K562 (cell line): ENCODE results near the gene TM2D3. TPM values are rescaled to one million over a fixed set of nuclear protein-coding genes. Genes with fewer than 3 reads are reported as not detected.

Experiments used
- ATAC-seq: fragments of 200-7000 bp; cut with Tn5 transposase; 3 replicates; pipeline ENCODE4 v1.9.1; 2020; ENCODE audit warnings: moderate library complexity
- BruUV-seq: library from RNA; stranded (reverse); fragments of 400-500 nt; replicated peaks from 2 replicates; lab custom pipeline; 2021; lab: Mats Ljungman, UMichigan
- CTCF ChIA-PET: fragments of 300-600 bp; formaldehyde crosslinking; extraction: SDS; loops from one replicate; lab custom pipeline; 2021; ENCODE audit warnings: low intra/inter-chr PET ratio; lab: Yijun Ruan, JAX
- POLR2A ChIA-PET: fragments of 300-600, 350-650 bp; sonication (Branson Sonifier 250); formaldehyde crosslinking; extraction: SDS; loops from one replicate; lab custom pipeline; 2021; ENCODE audit warnings: antibody characterized with exemption, inconsistent platforms; lab: Yijun Ruan, JAX
- DNase-seq, 4 experiments: peaks; one replicate each; pipeline versions ENCODE4 v3.0.0 to v3.0.0-alpha.2; 2011 to 2018; ENCODE audit warnings: low spot score in 3 of 4, mixed read lengths in 3 of 4; ENCODE audit errors: extremely low read depth in 1 of 4
- FAIRE-seq: peaks from 2 replicates; lab custom pipeline; 2011; peaks lifted over from hg19 to GRCh38; lab: Jason Lieb, UNC
- H2AFZ ChIP-seq: 2 replicates; pipeline ENCODE4 v1.6.0; 2011; ENCODE audit warnings: low read depth, low read length, control low read depth, inconsistent platforms
- H3K27ac ChIP-seq: fragments of 200-600 bp; 3 replicates; pipeline ENCODE4 v1.8.0; 2011; ENCODE audit warnings: low read depth, mild to moderate bottlenecking, control low read depth, inconsistent platforms, low read length, moderate library complexity, mixed read lengths; ENCODE audit errors: extremely low read depth
- H3K27me3 ChIP-seq, 2 experiments: fragments of 300-600 bp in 1 of 2; 2 replicates in 1 of 2; 3 replicates in 1 of 2; pipeline versions ENCODE4 v1.6.0 to v1.8.0; 2011; ENCODE audit warnings: inconsistent platforms in 2 of 2, low read length in 2 of 2, mild to moderate bottlenecking in 1 of 2, mixed read lengths in 1 of 2, moderate library complexity in 1 of 2; ENCODE audit not compliant: control insufficient read depth in 2 of 2, insufficient read depth in 2 of 2
- H3K36me3 ChIP-seq: fragments of 300-600 bp; 3 replicates; pipeline ENCODE4 v1.8.0; 2011; ENCODE audit warnings: mild to moderate bottlenecking, low read length, inconsistent platforms; ENCODE audit not compliant: control insufficient read depth, insufficient read depth
- H3K4me1 ChIP-seq, 2 experiments: fragments of 200-600 bp in 1 of 2; replicated peaks in 1 of 2; 2 replicates in 1 of 2; 3 replicates in 1 of 2; pipeline versions ENCODE4 v1.5.1 to v1.8.0; 2011; ENCODE audit warnings: inconsistent platforms in 2 of 2, low read length in 2 of 2, mild to moderate bottlenecking in 1 of 2, mixed read lengths in 1 of 2, moderate library complexity in 1 of 2; ENCODE audit not compliant: control insufficient read depth in 2 of 2, insufficient read depth in 2 of 2
- H3K4me2 ChIP-seq: 2 replicates; pipeline ENCODE4 v1.6.1; 2011; ENCODE audit warnings: low read length, control low read depth, inconsistent platforms, mixed read lengths; ENCODE audit not compliant: insufficient read depth
- H3K4me3 ChIP-seq: fragments of 200-600 bp; sonication (generic), shearing (Covaris generic); 2 replicates; pipeline ENCODE4 v1.5.1; 2016; ENCODE audit warnings: control low read depth, inconsistent platforms
- H3K79me2 ChIP-seq: fragments of 200-600 bp; 3 replicates; pipeline ENCODE4 v1.8.0; 2011; ENCODE audit warnings: low read length, inconsistent platforms; ENCODE audit not compliant: control insufficient read depth, insufficient read depth
- H3K9ac ChIP-seq, 2 experiments: 2 replicates each; pipeline versions ENCODE4 v1.6.0 to v1.6.1; 2011; ENCODE audit warnings: low read depth in 2 of 2, low read length in 2 of 2, control low read depth in 1 of 2, inconsistent platforms in 1 of 2, mild to moderate bottlenecking in 1 of 2, mixed read lengths in 1 of 2; ENCODE audit not compliant: insufficient read depth in 1 of 2
- H3K9me1 ChIP-seq: one replicate; pipeline ENCODE4 v1.6.0; 2011; ENCODE audit warnings: inconsistent platforms, mild to moderate bottlenecking, low read length, moderate library complexity; ENCODE audit not compliant: control insufficient read depth, insufficient read depth
- H3K9me3 ChIP-seq: replicated peaks from 2 replicates; pipeline ENCODE4 v1.5.1; 2011; ENCODE audit warnings: low read depth, low read length, inconsistent platforms; ENCODE audit not compliant: control insufficient read depth, insufficient read depth
- H4K20me1 ChIP-seq: replicated peaks from 2 replicates; pipeline ENCODE4 v1.6.1; 2011; ENCODE audit warnings: low read length, inconsistent platforms, mixed read lengths; ENCODE audit not compliant: control insufficient read depth, insufficient read depth
- ARHGAP35 ChIP-seq: fragments of 450-650 bp; IDR thresholded peaks from 2 replicates; pipeline ENCODE4 v1.6.1; 2018; ENCODE audit not compliant: partially characterized antibody
- ESRRA ChIP-seq: fragments of 450-650 bp; IDR thresholded peaks from 2 replicates; pipeline ENCODE4 v1.6.1; 2014; ENCODE audit warnings: low read depth, mild to moderate bottlenecking, moderate library complexity, borderline replicate concordance
- GTF2E2 ChIP-seq: fragments of 200-800 bp; sonication (Bioruptor generic); IDR thresholded peaks from 2 replicates; pipeline ENCODE4 v1.6.1; 2016; ENCODE audit warnings: missing genetic modification characterization, missing compliant biosample characterization
- MTA3 ChIP-seq: fragments of 450-650 bp; formaldehyde crosslinking; IDR thresholded peaks from 2 replicates; pipeline ENCODE4 v1.6.1; 2017; ENCODE audit warnings: mild to moderate bottlenecking, borderline replicate concordance
- SMARCB1 ChIP-seq: IDR thresholded peaks from 2 replicates; pipeline ENCODE4 v1.6.1; 2011; ENCODE audit warnings: improper control_type of control experiment, low read depth; ENCODE audit not compliant: insufficient read length
- ZBED1 ChIP-seq: IDR thresholded peaks from 2 replicates; pipeline ENCODE4 v1.6.1; 2014
- ZNF263 ChIP-seq: sonication (generic); formaldehyde crosslinking; IDR thresholded peaks from 2 replicates; pipeline ENCODE4 v1.8.0; 2022; ENCODE audit warnings: mild to moderate bottlenecking, missing genetic modification reagents, borderline replicate concordance
- ZNF696 ChIP-seq: fragments of 250-450 bp; sonication (Bioruptor Pico); conservative IDR thresholded peaks from 2 replicates; pipeline ENCODE4 v1.4.0; 2020; ENCODE audit warnings: mild to moderate bottlenecking, moderate library complexity
- WGBS: fragments of 100-300 bp; shearing (Covaris generic); methylation state at CpG from one replicate; pipeline ENCODE4 v1.1.6; 2016; ENCODE audit warnings: low coverage, mixed read lengths; ENCODE audit not compliant: insufficient coverage; ENCODE audit errors: missing lambda C conversion rate; 5-methylcytosine and 5-hydroxymethylcytosine counted together
- in situ Hi-C: fragments of 300-500 bp; cut with MboI; formaldehyde crosslinking; loops from 4 replicates; pipeline ENCODE4 v1.15.0; 2018; ENCODE audit warnings: inconsistent platforms, mixed read lengths
- intact Hi-C: fragments of 100-400 bp; cut with micrococcal nuclease; formaldehyde crosslinking; loops from 2 replicates; pipeline ENCODE4 v1.14.2; 2022
- polyA plus RNA-seq, 8 experiments: library from polyadenylated mRNA; depleted of rRNA in 4 of 8; stranded (reverse) in 5 of 8; unstranded in 3 of 8; fragments of >200 nt; fragmentation: Nextera tagmentation in 2 of 8; fragmentation: Illumina TruSeq in 1 of 8; extraction: Ambion mirVana in 2 of 8; extraction: Trizol in 1 of 8; gene quantifications; 2 replicates each; pipeline versions ENCODE4 v1.2.1 to v1.2.3, GENCODE V29; 2011 to 2014; ENCODE audit warnings: inconsistent platforms in 1 of 8, missing spikeins in 1 of 8
- total RNA-seq, 7 experiments: library from RNA; depleted of rRNA in 6 of 7; stranded (reverse); fragments of >200 nt in 6 of 7; fragmentation: Illumina TruSeq in 2 of 7; extraction: Trizol in 2 of 7; gene quantifications; 2 replicates each; pipeline versions ENCODE4 v1.2.1 to v1.2.3, GENCODE V29; 2011 to 2021; ENCODE audit warnings: low replicate concordance in 1 of 7
- TF ChIP-seq, protein P1 (sequence below): fragments of 450-650 bp; IDR thresholded peaks from 2 replicates; pipeline ENCODE4 v1.6.1; 2016; ENCODE audit warnings: mild to moderate bottlenecking, moderate library complexity

TM2D3 gene
- total and polyA plus RNA-seq, 9 of the 15 experiments (the other 6 are each of a cell fraction or from before 2014, with no cell fraction given): 16.5 to 67.9 (median 31.3) TPM

DNA sequence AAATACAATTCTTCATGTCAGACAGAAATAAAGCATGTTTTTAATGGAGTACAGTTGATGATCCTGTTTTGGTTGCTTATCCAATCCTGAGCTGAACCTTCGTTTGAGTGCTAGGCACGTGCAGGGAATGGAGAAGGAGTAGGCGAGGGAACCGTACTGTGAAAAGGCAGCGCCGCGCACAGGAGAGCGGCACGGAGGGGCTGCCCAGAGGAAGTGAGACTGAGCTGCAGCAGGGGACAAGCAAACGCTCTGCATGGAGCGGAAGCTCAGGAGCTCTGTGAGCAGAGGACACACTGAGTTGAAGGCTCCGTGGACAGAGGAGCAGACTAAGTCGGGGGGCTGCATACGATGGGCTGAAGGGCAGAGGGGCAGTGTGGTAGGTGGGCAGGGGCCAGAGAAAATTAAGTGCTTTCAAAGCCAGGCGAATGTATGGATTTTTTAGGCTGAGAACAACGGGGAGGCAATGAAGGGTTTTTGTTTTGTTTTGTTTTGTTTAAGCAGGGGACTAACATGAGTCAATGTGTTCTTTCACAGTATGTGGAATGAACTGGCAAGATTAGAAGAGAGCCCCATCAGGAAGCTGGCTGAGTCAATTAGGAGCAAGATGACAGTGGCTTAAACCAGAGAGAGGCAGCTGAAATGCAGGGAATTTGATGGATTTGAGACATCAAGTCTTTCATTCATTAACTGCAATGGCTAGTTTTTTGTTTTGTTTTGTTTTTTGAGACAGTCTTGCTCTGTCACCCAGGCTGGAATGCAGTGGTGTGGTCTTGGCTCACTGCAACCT is 23.8 kb upstream of the TM2D3 start:
- FAIRE-seq (no peak), ATAC-seq (no peak), DNase-seq (no peak)
- CTCF ChIA-PET: no interaction called here
- Histone ChIP-seq H3K27me3 (no peaks in the 10 kb centered on the region), H2AFZ (no peak overlapping the region), H3K27ac (no peak overlapping the region), H3K4me3 (no peak overlapping the region), H3K9ac (no peak overlapping the region; a peak in 1 of 4 replicates), H3K79me2 (no peaks in the 10 kb centered on the region), H3K9me1 (no peaks in the 10 kb centered on the region), H3K36me3 (peaks cover 40% of the 10 kb centered on the region; the same call in 1 of the 3 replicates), H3K4me2 (no peak overlapping the region), H3K4me1 (no peaks in the 10 kb centered on the region), H3K9me3 (no peaks in the 10 kb centered on the region), H4K20me1 (no peaks in the 10 kb centered on the region)
- no TSS peak for BruUV-seq
- POLR2A ChIA-PET: interaction anchor here (0.6 kb wide), 1 partner anchor 388 kb away, joined by 4 read pairs; no protein-coding TSS in a partner anchor
- intact Hi-C loops (no loop called here), in situ Hi-C loops (no loop called here)
- WGBS: 82% methylated on average over 16 of the region's 16 CpGs
- TF ChIP-seq SMARCB1: no peak
- TF ChIP-seq GTF2E2 (tag): no peak
- no peak for TF ChIP-seq ARHGAP35
- TF ChIP-seq ZNF263 (CRISPR knock-in tag): no peak
- no peak for TF ChIP-seq ZBED1
- TF ChIP-seq ESRRA: no peak
- no peak for TF ChIP-seq ZNF696
- TF ChIP-seq MTA3: no peak
- TF ChIP-seq, protein P1, sequence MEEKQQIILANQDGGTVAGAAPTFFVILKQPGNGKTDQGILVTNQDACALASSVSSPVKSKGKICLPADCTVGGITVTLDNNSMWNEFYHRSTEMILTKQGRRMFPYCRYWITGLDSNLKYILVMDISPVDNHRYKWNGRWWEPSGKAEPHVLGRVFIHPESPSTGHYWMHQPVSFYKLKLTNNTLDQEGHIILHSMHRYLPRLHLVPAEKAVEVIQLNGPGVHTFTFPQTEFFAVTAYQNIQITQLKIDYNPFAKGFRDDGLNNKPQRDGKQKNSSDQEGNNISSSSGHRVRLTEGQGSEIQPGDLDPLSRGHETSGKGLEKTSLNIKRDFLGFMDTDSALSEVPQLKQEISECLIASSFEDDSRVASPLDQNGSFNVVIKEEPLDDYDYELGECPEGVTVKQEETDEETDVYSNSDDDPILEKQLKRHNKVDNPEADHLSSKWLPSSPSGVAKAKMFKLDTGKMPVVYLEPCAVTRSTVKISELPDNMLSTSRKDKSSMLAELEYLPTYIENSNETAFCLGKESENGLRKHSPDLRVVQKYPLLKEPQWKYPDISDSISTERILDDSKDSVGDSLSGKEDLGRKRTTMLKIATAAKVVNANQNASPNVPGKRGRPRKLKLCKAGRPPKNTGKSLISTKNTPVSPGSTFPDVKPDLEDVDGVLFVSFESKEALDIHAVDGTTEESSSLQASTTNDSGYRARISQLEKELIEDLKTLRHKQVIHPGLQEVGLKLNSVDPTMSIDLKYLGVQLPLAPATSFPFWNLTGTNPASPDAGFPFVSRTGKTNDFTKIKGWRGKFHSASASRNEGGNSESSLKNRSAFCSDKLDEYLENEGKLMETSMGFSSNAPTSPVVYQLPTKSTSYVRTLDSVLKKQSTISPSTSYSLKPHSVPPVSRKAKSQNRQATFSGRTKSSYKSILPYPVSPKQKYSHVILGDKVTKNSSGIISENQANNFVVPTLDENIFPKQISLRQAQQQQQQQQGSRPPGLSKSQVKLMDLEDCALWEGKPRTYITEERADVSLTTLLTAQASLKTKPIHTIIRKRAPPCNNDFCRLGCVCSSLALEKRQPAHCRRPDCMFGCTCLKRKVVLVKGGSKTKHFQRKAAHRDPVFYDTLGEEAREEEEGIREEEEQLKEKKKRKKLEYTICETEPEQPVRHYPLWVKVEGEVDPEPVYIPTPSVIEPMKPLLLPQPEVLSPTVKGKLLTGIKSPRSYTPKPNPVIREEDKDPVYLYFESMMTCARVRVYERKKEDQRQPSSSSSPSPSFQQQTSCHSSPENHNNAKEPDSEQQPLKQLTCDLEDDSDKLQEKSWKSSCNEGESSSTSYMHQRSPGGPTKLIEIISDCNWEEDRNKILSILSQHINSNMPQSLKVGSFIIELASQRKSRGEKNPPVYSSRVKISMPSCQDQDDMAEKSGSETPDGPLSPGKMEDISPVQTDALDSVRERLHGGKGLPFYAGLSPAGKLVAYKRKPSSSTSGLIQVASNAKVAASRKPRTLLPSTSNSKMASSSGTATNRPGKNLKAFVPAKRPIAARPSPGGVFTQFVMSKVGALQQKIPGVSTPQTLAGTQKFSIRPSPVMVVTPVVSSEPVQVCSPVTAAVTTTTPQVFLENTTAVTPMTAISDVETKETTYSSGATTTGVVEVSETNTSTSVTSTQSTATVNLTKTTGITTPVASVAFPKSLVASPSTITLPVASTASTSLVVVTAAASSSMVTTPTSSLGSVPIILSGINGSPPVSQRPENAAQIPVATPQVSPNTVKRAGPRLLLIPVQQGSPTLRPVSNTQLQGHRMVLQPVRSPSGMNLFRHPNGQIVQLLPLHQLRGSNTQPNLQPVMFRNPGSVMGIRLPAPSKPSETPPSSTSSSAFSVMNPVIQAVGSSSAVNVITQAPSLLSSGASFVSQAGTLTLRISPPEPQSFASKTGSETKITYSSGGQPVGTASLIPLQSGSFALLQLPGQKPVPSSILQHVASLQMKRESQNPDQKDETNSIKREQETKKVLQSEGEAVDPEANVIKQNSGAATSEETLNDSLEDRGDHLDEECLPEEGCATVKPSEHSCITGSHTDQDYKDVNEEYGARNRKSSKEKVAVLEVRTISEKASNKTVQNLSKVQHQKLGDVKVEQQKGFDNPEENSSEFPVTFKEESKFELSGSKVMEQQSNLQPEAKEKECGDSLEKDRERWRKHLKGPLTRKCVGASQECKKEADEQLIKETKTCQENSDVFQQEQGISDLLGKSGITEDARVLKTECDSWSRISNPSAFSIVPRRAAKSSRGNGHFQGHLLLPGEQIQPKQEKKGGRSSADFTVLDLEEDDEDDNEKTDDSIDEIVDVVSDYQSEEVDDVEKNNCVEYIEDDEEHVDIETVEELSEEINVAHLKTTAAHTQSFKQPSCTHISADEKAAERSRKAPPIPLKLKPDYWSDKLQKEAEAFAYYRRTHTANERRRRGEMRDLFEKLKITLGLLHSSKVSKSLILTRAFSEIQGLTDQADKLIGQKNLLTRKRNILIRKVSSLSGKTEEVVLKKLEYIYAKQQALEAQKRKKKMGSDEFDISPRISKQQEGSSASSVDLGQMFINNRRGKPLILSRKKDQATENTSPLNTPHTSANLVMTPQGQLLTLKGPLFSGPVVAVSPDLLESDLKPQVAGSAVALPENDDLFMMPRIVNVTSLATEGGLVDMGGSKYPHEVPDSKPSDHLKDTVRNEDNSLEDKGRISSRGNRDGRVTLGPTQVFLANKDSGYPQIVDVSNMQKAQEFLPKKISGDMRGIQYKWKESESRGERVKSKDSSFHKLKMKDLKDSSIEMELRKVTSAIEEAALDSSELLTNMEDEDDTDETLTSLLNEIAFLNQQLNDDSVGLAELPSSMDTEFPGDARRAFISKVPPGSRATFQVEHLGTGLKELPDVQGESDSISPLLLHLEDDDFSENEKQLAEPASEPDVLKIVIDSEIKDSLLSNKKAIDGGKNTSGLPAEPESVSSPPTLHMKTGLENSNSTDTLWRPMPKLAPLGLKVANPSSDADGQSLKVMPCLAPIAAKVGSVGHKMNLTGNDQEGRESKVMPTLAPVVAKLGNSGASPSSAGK: no peak
